ENCODE measurements around the gene NXPE3. TPM values are rescaled to one million over a fixed set of nuclear protein-coding genes. Genes with fewer than 3 reads are reported as not detected.

The NXPE3 gene
- total and polyA plus RNA-seq, 10 of the 15 experiments (the other 5 are each of a cell fraction or from before 2014, with no cell fraction given) = 2.0 to 8.7 (median 5.2) TPM

- TF ChIP-seq STAT1 (conservative IDR thresholded peaks at IDR 0.05) (0 out of 2 replicates have a peak, but pooled peaks have one; percentile 53), MTA3 (IDR thresholded peaks at IDR 0.05; ENCODE audit: borderline replicate concordance, low read length) (no peak; the same call in 1 of the 2 replicates), NFXL1 (IDR thresholded peaks at IDR 0.05; ENCODE audit: borderline replicate concordance) (no peak), SUPT20H (IDR thresholded peaks at IDR 0.05; ENCODE audit: borderline replicate concordance, control insufficient read depth, low read depth, low read length) (no peak), SIX5 (IDR thresholded peaks at IDR 0.05; ENCODE audit: low read depth, low read length, severe bottlenecking) (no peak), RFX5 (IDR thresholded peaks at IDR 0.05; ENCODE audit: low read depth, low read length) (no peak), POU2F2 (IDR thresholded peaks at IDR 0.05; ENCODE audit: borderline replicate concordance, low read depth, low read length) (peak; percentile 88), HCFC1 (IDR thresholded peaks at IDR 0.05; ENCODE audit: low read length) (no peak), RAD51 (IDR thresholded peaks at IDR 0.05) (peak; percentile 75), BCLAF1 (IDR thresholded peaks at IDR 0.05) (no peak), BHLHE40 (IDR thresholded peaks at IDR 0.05; ENCODE audit: borderline replicate concordance in 1 of 2, low read depth in 2 of 2, low read length in 1 of 2) (peak; percentile 11 to 83; a peak in 3 of 4 replicates), MTA2 (IDR thresholded peaks at IDR 0.05; ENCODE audit: low read depth) (peak; percentile 89), EP300 (IDR thresholded peaks at IDR 0.05; ENCODE audit: borderline replicate concordance in 1 of 2, control insufficient read depth in 1 of 2, low read depth in 2 of 2, low read length in 2 of 2) (peak; percentile 36 to 84), CBX5 (IDR thresholded peaks at IDR 0.05; ENCODE audit: low read depth) (peak; percentile 76; the same call in 1 of the 2 replicates), DPF2 (IDR thresholded peaks at IDR 0.05) (peak; percentile 86)
These were observed 48.5 kb downstream of the NXPE3 start (continued) for GRCh38 chr3:101827211-101828174.
